Measurements from ENCODE around the gene FBXO17.

- TF ChIP-seq CTCF (IDR thresholded peaks at IDR 0.05) (no peak), POLR2A (IDR thresholded peaks at IDR 0.05) (no peak)
These were observed 74.8 kb downstream of the FBXO17 start for GRCh38 chr19:38900743-38901190.

All from esophagus squamous epithelium (tissue), 4 donors.